Naive thymus-derived CD8-positive, alpha-beta T cell (primary cell): ENCODE measurements around the gene LDOC1. TPM values are rescaled to one million over a fixed set of nuclear protein-coding genes. Genes with fewer than 3 reads are reported as not detected.

ENCODE experiments used
- ATAC-seq, 2 donors: fragments of 150-1000 bp; cut with Tn5 transposase in 1 of 2; sonication (Bioruptor Pico), chemical (Tn5 transposase) in 1 of 2; 1 replicate in 1 of 2; 2 replicates in 1 of 2; pipeline ENCODE4 v1.10.0; 2021; ENCODE audit warnings: mild to moderate bottlenecking in 2 of 2, moderate library complexity in 2 of 2
- POLR2A ChIA-PET: fragments of 350-600 bp; sonication (Branson Sonifier 250); formaldehyde crosslinking; loops from one replicate; lab custom pipeline; 2021; ENCODE audit warnings: antibody characterized with exemption; lab: Charles Lee
- DNase-seq, 10 donors: peaks; one replicate each; pipeline versions ENCODE4 v3.0.0 to v3.0.0-alpha.2; 2020 to 2022
- H3K27ac Mint-ChIP-seq, 10 donors: one replicate each; pipeline ENCODE4 v1.8.0; 2020 to 2022; ENCODE audit warnings: mild to moderate bottlenecking in 10 of 10, mixed read lengths in 10 of 10, moderate library complexity in 4 of 10, inconsistent platforms in 1 of 10
- H3K27me3 Mint-ChIP-seq, 5 donors: one replicate each; pipeline ENCODE4 v1.8.0; 2021 to 2022; ENCODE audit warnings: mixed read lengths in 5 of 5
- H3K36me3 Mint-ChIP-seq, 3 donors: one replicate each; pipeline ENCODE4 v1.8.0; 2020 to 2022; ENCODE audit warnings: mixed read lengths in 3 of 3, mild to moderate bottlenecking in 2 of 3, inconsistent platforms in 1 of 3
- H3K4me1 Mint-ChIP-seq, 4 donors: one replicate each; pipeline ENCODE4 v1.8.0; 2021 to 2022; ENCODE audit warnings: mixed read lengths in 4 of 4
- H3K4me3 Mint-ChIP-seq, 10 donors: one replicate each; pipeline ENCODE4 v1.8.0; 2020 to 2022; ENCODE audit warnings: mild to moderate bottlenecking in 10 of 10, mixed read lengths in 10 of 10, moderate library complexity in 6 of 10, inconsistent platforms in 1 of 10
- H3K9me3 Mint-ChIP-seq, 9 donors: one replicate each; pipeline ENCODE4 v1.8.0; 2020 to 2022; ENCODE audit warnings: mixed read lengths in 9 of 9, mild to moderate bottlenecking in 3 of 9, inconsistent platforms in 1 of 9, moderate library complexity in 1 of 9
- polyA plus RNA-seq, 3 donors: library from polyadenylated mRNA; unstranded; fragments of 300-500 nt; fragmentation: Illumina TruSeq; gene quantifications; one replicate each; pipeline ENCODE4 v1.2.3, GENCODE V29; 2021
- total RNA-seq, 8 experiments: library from RNA in 2 of 8; stranded (reverse) in 2 of 8; gene quantifications; one replicate each; pipeline ENCODE4 v1.2.3 and lab custom pipeline; 2021 to 2026

Gene LDOC1
- total and polyA plus RNA-seq, 5 experiments from 2014 or later, result 5.3 to 28.3 (median 9.3) TPM

DNA sequence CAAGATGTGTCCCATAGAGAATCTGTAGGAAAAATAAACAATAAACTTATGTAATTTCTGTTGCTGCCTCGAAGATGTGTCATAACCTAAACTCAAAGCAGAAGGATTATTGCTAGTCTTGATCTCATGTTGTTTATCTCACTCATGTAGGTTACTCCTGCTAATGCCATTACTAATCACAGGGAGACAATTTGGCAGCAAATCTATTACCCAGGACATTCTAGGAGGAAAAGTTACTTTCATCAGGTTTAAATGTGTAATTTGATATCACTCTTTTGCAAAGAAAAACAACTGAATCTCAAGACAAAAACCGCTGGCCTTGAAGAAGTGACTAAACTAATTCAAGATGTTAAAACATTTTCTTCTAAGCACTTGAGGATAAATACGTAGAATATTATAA is 34.0 kb downstream of the LDOC1 start:
- Mint-ChIP-seq H3K4me1 (no peaks in the 10 kb centered on the region), H3K27me3 (no peaks in the 10 kb centered on the region), H3K27ac (no peak overlapping the region), H3K4me3 (no peak overlapping the region), H3K9me3 (peaks cover 0 to 9% (median 2%) of the 10 kb centered on the region in 9 donors), H3K36me3 (no peaks in the 10 kb centered on the region)
- no peak for ATAC-seq
- no peak for DNase-seq
- POLR2A ChIA-PET, result no interaction called here

DNA sequence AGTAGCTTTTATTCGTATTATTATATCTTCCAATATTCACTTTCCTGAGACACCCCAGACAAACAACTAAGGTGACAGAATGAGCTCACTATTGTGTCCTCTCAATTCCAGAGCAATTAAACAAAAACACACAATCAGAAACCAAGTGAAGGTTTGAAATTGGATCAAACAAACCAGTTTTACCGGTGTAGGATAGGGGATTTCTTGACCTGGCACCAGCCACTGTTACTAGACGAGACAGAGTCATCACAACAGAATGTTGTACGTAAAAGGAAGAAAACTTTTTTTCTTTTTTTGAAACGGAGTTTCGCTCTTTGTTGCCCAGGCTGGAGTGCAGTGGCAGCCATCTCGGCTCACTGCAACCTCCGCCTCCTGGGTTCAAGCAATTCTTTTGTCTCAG is 43.7 kb downstream of the LDOC1 start:
- no peaks in the 10 kb centered on the region for H3K36me3 Mint-ChIP-seq
- H3K4me3 Mint-ChIP-seq, result no peak overlapping the region
- H3K4me1 Mint-ChIP-seq, result no peaks in the 10 kb centered on the region
- H3K27ac Mint-ChIP-seq, result no peak overlapping the region
- no peak for DNase-seq
- peaks cover 0 to 1% (median 0%) of the 10 kb centered on the region in 9 donors for H3K9me3 Mint-ChIP-seq
- no peaks in the 10 kb centered on the region for H3K27me3 Mint-ChIP-seq
- POLR2A ChIA-PET, result no interaction called here
- no peak for ATAC-seq

DNA sequence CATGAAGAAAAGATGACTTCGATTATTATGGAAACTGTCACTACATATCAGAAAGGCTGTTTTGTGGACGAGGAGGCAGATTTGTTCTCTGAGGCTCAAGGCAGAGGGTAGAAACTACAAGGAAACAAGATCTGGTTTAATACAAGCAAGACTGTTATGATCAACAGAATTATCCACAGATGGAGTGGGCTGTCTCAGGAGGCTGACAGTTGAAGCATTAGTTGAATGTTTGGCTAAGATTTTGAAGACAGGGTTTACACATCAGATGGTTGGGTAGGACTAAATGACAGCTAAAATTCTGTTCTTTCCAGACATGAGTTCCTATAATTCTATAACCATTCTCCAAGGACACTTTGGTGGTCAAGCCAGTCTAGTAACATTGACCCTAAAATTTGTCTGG is 49.8 kb downstream of the LDOC1 start:
- H3K27me3 Mint-ChIP-seq, result no peaks in the 10 kb centered on the region

More for the DNA sequence above, 49.8 kb downstream of the LDOC1 start:
- Mint-ChIP-seq H3K9me3 (peaks cover 0 to 1% (median 0%) of the 10 kb centered on the region in 9 donors), H3K4me1 (no peaks in the 10 kb centered on the region), H3K36me3 (no peaks in the 10 kb centered on the region), H3K4me3 (no peak overlapping the region), H3K27ac (no peak overlapping the region)
- POLR2A ChIA-PET, result no interaction called here
- ATAC-seq, result no peak
- no peak for DNase-seq

Other genes with a start within 250 kb of the LDOC1 start
- gene SPANXB1, start 174.5 kb downstream of the LDOC1 start, total RNA-seq, result not detected
- not detected for gene SPANXB1, start 174.5 kb downstream of the LDOC1 start, polyA plus RNA-seq
- not detected for gene SPANXC, start 65.4 kb upstream of the LDOC1 start, total RNA-seq
- not detected for gene SPANXC, start 65.4 kb upstream of the LDOC1 start, polyA plus RNA-seq